Smooth muscle cell (in vitro differentiated cells): ENCODE results near the gene KBTBD13. TPM values are rescaled to one million over a fixed set of nuclear protein-coding genes. Genes with fewer than 3 reads are reported as not detected.
A peak's percentile ranks its signal among the peaks of the same experiment; 100 is the strongest.

Experiments
- DNase-seq: peaks from one replicate; lab custom pipeline; 2025; ENCODE audit not compliant: unreplicated experiment; lab: John Stamatoyannopoulos, UW
- H2AFZ ChIP-seq: fragments of 200-600 bp; sonication (generic); 2 replicates; pipeline ENCODE4 v1.6.0; 2016; ENCODE audit warnings: antibody characterized with exemption, low read depth, mild to moderate bottlenecking
- H3F3A ChIP-seq: fragments of 200-600 bp; sonication (generic); 2 replicates; pipeline ENCODE4 v1.6.0; 2017; ENCODE audit warnings: antibody characterized with exemption, low read depth
- H3K27ac ChIP-seq: fragments of 200-600 bp; sonication (generic); 2 replicates; pipeline ENCODE4 v1.5.1; 2016; ENCODE audit warnings: low read depth, mild to moderate bottlenecking
- H3K27me3 ChIP-seq: fragments of 200-600 bp; sonication (generic); 2 replicates; pipeline ENCODE4 v1.6.1; 2016; ENCODE audit warnings: low read depth, mild to moderate bottlenecking
- H3K36me3 ChIP-seq: fragments of 200-600 bp; sonication (generic); 2 replicates; pipeline ENCODE4 v1.5.1; 2016; ENCODE audit warnings: low read depth
- H3K4me1 ChIP-seq: fragments of 200-600 bp; sonication (generic); 2 replicates; pipeline ENCODE4 v1.5.1; 2016; ENCODE audit warnings: low read depth
- H3K4me2 ChIP-seq: fragments of 200-600 bp; sonication (generic); 2 replicates; pipeline ENCODE4 v1.6.0; 2016; ENCODE audit warnings: mild to moderate bottlenecking
- H3K4me3 ChIP-seq: fragments of 200-600 bp; sonication (generic); 2 replicates; pipeline ENCODE4 v1.5.1; 2016; ENCODE audit warnings: mild to moderate bottlenecking
- H3K79me2 ChIP-seq: fragments of 200-600 bp; sonication (generic); 2 replicates; pipeline ENCODE4 v1.6.0; 2016; ENCODE audit warnings: low read depth, mild to moderate bottlenecking
- H3K9ac ChIP-seq: fragments of 200-600 bp; sonication (generic); 2 replicates; pipeline ENCODE4 v1.6.0; 2016; ENCODE audit warnings: low read depth
- H3K9me3 ChIP-seq: fragments of 200-600 bp; sonication (generic); replicated peaks from 2 replicates; pipeline ENCODE4 v1.5.1; 2016; ENCODE audit warnings: low read depth
- H4K20me1 ChIP-seq: fragments of 200-600 bp; sonication (generic); 2 replicates; pipeline ENCODE4 v1.6.0; 2016; ENCODE audit warnings: low read depth
- WGBS: methylation state at CpG from one replicate; pipeline ENCODE4 v1.1.7; 2016; ENCODE audit warnings: low lambda C conversion rate; 5-methylcytosine and 5-hydroxymethylcytosine counted together
- polyA plus RNA-seq: library from polyadenylated mRNA; unstranded; fragments of >200 nt; fragmentation: Nextera tagmentation; extraction: Ambion mirVana; gene quantifications from 2 replicates; pipeline ENCODE4 v1.2.1, GENCODE V29; 2016
- total RNA-seq: library from RNA; depleted of rRNA; stranded (reverse); fragments of >200 nt; gene quantifications from 2 replicates; pipeline ENCODE4 v1.2.3, GENCODE V29; 2014
- TF ChIP-seq, protein P1 (sequence below): fragments of 200-600 bp; sonication (generic); IDR thresholded peaks from 2 replicates; pipeline ENCODE4 v1.5.1; 2017; ENCODE audit warnings: borderline replicate concordance, mild to moderate bottlenecking, antibody characterized with exemption; ENCODE audit not compliant: insufficient read depth, poor library complexity, severe bottlenecking

KBTBD13 gene
- total and polyA plus RNA-seq, 2 experiments from 2014 or later, result 0.11 TPM; not detected in 1

DNA sequence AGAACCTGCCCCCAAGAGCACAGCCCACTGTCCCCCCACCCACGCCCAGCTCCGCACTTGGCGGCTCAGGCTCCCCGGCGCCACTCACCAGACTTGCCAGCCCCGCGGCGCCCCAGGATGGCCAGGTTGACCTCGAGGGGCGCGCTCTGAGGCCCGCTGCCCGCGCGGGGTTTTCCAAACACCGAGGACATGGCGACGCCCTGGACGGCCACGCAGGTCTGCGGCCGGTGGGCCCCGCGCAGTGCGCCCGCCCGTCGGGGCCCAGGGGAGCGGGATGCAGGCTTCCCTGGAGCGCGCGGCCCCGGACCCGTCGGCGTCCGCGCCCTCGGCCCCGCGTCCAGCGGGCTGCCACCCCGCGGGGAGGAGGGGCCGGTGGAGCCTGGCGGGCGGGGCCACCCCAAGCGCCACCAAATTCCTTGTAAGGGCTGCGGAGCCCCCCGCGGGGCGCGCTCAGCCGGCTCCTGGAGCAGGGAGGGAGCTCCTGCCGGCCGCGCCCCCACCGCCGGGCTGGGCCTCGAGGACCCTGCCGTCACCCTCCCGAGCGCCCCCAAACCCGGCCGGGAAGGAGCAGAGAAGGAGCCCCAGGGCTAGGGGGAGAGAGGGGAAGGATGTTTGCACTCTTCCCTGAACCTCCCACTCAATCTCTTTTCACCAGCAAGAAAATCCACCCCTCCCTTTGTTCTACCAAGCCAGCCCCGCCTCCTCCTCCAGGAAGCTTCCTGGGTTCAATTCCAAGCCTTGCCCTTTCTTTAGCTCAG, 8.7 kb upstream of the KBTBD13 start, which contains the start of gene RASL12:
Gene RASL12, minus strand, starts transcription at position 347 of the 758 bp plus-strand sequence. Its CDS starts 156 bp downstream, at position 191.
- H3K27ac ChIP-seq, result peak within 1 kb of the TSS; percentile 71

DNA sequence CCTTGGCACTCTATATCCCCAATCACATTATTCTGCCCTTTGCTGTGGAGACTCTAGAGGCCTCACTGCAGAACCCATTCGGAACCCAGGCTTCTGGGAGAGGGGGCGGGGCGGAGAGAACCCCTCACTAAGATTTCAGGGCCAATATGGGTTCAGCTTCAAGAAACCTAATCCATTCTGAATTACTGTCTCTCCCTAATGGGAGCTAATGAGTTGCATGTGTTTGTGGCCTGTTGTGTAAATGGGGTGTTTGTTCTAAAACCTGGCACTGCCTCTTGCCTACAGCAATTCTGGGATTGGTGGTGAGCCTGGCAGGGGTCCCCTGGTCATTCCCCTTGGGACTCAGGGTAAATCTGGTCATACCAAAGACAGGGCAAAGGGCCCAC, 8.2 kb upstream of the KBTBD13 start:
- 83% methylated on average over 3 of the region's 3 CpGs for WGBS
- Histone ChIP-seq H3K4me2 (peak overlapping the region; percentile 46), H3K79me2 (peaks cover 4% of the 10 kb centered on the region), H2AFZ (no peak overlapping the region), H3K9ac (no peak overlapping the region), H3K36me3 (no peaks in the 10 kb centered on the region), H3K27me3 (no peaks in the 10 kb centered on the region), H3K27ac (peak overlapping the region; percentile 71), H3K4me3 (peak overlapping the region; percentile 45), H3K9me3 (no peaks in the 10 kb centered on the region), H4K20me1 (peaks cover 4% of the 10 kb centered on the region), H3F3A (peaks cover 9% of the 10 kb centered on the region), H3K4me1 (peaks cover 27% of the 10 kb centered on the region)
- TF ChIP-seq, protein P1, sequence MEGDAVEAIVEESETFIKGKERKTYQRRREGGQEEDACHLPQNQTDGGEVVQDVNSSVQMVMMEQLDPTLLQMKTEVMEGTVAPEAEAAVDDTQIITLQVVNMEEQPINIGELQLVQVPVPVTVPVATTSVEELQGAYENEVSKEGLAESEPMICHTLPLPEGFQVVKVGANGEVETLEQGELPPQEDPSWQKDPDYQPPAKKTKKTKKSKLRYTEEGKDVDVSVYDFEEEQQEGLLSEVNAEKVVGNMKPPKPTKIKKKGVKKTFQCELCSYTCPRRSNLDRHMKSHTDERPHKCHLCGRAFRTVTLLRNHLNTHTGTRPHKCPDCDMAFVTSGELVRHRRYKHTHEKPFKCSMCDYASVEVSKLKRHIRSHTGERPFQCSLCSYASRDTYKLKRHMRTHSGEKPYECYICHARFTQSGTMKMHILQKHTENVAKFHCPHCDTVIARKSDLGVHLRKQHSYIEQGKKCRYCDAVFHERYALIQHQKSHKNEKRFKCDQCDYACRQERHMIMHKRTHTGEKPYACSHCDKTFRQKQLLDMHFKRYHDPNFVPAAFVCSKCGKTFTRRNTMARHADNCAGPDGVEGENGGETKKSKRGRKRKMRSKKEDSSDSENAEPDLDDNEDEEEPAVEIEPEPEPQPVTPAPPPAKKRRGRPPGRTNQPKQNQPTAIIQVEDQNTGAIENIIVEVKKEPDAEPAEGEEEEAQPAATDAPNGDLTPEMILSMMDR, result no peak
- no peak for DNase-seq

More for the DNA sequence above, 8.7 kb upstream of the KBTBD13 start, which contains the start of gene RASL12:
- TF ChIP-seq, protein P1, result no peak
- H4K20me1 ChIP-seq, result peaks cover 4% of the 10 kb centered on the region
- no peaks in the 10 kb centered on the region for H3K36me3 ChIP-seq
- H3K79me2 ChIP-seq, result peaks cover 4% of the 10 kb centered on the region
- no peaks in the 10 kb centered on the region for H3K27me3 ChIP-seq
- peak within 1 kb of the TSS; percentile 45 for H3K4me3 ChIP-seq
- H3K4me2 ChIP-seq, result peak within 1 kb of the TSS; percentile 83
- no peak within 1 kb of the TSS for H3K9ac ChIP-seq
- DNase-seq, result no peak
- peaks cover 9% of the 10 kb centered on the region for H3F3A ChIP-seq
- 6% methylated on average over 57 of the region's 66 CpGs for WGBS
- H3K9me3 ChIP-seq, result no peaks in the 10 kb centered on the region
- H3K4me1 ChIP-seq, result peaks cover 27% of the 10 kb centered on the region
- H2AFZ ChIP-seq, result no peak within 1 kb of the TSS

DNA sequence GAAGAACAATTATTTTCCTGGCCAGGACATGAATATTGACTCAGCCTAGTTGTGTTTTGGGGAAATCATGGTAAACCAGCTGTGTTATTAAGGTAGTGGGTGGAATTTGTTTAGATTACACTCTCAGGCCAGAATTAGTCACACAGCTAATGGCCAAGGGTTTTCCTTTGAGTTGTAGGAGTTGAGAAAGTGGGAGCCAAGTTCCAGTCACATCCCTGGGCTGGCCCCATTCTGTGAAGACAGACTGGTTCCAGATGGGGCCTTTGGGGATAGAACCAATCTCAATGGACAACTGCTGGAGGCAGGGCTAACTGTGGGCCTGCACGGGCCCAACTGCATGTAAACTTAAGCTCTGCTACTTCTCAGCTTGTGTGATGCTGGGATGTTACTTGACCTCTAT, 7.4 kb upstream of the KBTBD13 start:
- no peaks in the 10 kb centered on the region for H3K36me3 ChIP-seq
- no peaks in the 10 kb centered on the region for H3K27me3 ChIP-seq
- no peak overlapping the region for H3K4me3 ChIP-seq
- DNase-seq, result no peak
- H3F3A ChIP-seq, result peaks cover 9% of the 10 kb centered on the region
- no peaks in the 10 kb centered on the region for H3K9me3 ChIP-seq
- peak overlapping the region; percentile 71 for H3K27ac ChIP-seq
- no peak overlapping the region for H2AFZ ChIP-seq
- H4K20me1 ChIP-seq, result peaks cover 4% of the 10 kb centered on the region
- TF ChIP-seq, protein P1, result no peak
- no peaks in the 10 kb centered on the region for H3K79me2 ChIP-seq
- peak overlapping the region; percentile 46 for H3K4me2 ChIP-seq
- no peak overlapping the region for H3K9ac ChIP-seq
- 9% methylated on average over 1 of the region's 1 CpG for WGBS
- H3K4me1 ChIP-seq, result peaks cover 27% of the 10 kb centered on the region
